GM12865 (cell line): ENCODE results near the gene CFAP46.

Experiments
- DNase-seq: peaks from one replicate; pipeline ENCODE4 v3.0.0; 2010; ENCODE audit warnings: low read depth
- H3K4me3 ChIP-seq: 2 replicates; pipeline ENCODE4 v1.5.1; 2011; ENCODE audit warnings: mild to moderate bottlenecking, low read depth, low read length, control low read depth
- TF ChIP-seq, protein P1 (sequence below): IDR thresholded peaks from 2 replicates; pipeline ENCODE4 v1.5.1; 2011; ENCODE audit warnings: low read length, control low read depth, low read depth, inconsistent platforms; ENCODE audit not compliant: insufficient read depth; ENCODE audit errors: missing control alignments

CFAP46 gene

DNA sequence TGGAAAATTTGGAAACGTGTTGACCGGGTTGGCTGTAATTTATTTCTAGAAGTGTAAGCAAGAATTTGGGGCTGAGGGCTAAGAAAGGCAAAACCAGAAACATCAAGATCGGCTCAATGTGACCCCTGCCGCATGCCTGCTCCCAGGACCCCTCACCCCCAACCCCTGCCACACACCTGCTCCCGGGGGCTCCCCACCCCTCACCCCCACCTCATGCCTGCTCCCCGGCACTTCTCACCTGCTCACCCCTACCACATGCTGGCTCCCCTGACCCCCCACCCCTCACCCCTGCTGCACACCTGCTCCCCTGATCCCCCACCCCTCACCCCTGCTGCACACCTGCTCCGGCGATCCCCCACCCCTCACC is 19.0 kb upstream of the CFAP46 start:
- H3K4me3 ChIP-seq, result no peak overlapping the region
- TF ChIP-seq, protein P1, sequence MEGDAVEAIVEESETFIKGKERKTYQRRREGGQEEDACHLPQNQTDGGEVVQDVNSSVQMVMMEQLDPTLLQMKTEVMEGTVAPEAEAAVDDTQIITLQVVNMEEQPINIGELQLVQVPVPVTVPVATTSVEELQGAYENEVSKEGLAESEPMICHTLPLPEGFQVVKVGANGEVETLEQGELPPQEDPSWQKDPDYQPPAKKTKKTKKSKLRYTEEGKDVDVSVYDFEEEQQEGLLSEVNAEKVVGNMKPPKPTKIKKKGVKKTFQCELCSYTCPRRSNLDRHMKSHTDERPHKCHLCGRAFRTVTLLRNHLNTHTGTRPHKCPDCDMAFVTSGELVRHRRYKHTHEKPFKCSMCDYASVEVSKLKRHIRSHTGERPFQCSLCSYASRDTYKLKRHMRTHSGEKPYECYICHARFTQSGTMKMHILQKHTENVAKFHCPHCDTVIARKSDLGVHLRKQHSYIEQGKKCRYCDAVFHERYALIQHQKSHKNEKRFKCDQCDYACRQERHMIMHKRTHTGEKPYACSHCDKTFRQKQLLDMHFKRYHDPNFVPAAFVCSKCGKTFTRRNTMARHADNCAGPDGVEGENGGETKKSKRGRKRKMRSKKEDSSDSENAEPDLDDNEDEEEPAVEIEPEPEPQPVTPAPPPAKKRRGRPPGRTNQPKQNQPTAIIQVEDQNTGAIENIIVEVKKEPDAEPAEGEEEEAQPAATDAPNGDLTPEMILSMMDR, result no peak
- no peak for DNase-seq

GRCh38 chr10:132960631-132961419 is 18.5 kb upstream of the CFAP46 start:
- TF ChIP-seq, protein P1, result no peak
- no peak overlapping the region for H3K4me3 ChIP-seq
- DNase-seq, result no peak

DNA sequence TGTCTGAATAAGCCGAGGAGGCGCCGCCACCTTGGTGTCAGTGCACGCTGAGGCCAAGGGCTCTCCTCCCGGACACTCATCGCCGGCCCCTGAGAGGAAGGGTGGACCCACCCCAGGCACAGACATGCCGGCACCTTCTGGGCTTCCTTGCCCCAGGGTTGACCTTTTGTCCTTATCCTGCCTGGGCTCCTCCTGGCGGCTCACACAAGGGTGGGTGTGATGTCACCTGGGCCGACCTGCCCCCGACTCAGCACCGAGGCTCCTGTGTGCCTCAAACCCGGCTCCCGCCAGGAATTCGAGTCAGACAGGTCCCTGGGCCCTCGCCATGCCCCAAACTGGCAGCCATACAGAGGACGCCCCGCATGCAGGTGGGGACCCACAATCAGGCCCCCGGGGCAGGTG is 17.7 kb upstream of the CFAP46 start:
- TF ChIP-seq, protein P1, result no peak
- DNase-seq, result no peak
- no peak overlapping the region for H3K4me3 ChIP-seq

- TF ChIP-seq, protein P1, result no peak
- no peak for DNase-seq
- no peak overlapping the region for H3K4me3 ChIP-seq
Measured at GRCh38 chr10:132959559-132959961, 17.2 kb upstream of the CFAP46 start.

DNA sequence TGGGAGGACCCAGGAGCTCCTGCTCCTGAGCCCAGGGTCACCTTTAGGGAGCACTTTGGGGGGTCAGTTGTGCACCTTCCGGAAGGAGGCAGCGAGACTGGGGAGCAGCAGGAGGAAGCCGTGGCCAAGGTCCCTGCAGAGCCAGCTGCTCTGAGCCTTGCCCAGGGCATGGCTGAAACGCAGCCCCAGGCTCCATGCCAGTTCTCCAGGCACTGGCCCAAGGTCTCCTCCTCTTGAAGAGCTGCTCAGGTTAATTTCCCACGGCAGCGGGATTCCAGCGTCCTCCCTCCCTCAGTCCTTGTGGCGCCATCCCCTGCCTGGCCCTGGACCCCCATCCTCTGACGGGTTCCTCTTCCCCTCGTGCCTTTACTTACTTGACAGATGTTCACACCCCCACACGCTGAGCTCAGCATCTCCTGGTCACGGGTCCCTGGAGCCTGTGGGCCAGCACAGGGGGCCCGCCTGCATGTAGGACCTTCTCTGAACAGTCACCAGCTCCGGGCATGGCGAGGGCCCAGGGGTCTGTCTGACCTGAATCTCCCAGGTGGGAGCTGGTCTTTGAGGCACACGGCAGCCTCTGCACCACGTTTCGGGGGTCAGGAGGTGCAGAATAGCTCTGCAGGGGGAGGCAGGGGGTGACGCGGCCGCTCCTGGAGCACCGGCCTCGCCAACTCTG is 16.7 kb upstream of the CFAP46 start:
- no peak overlapping the region for H3K4me3 ChIP-seq
- TF ChIP-seq, protein P1, result no peak
- no peak for DNase-seq

- TF ChIP-seq, protein P1, result no peak
- DNase-seq, result no peak
- H3K4me3 ChIP-seq, result no peak overlapping the region
Measured at GRCh38 chr10:132957981-132958882, 15.9 kb upstream of the CFAP46 start.
